Mesenchymal stem cell (in vitro differentiated cells and primary cell): ENCODE results near the gene RANBP17.

Experiments used
- DNase-seq: peaks from one replicate; pipeline ENCODE4 v3.0.0-alpha.2; 2013
- H2AFZ ChIP-seq: one replicate; pipeline ENCODE4 v1.6.1; 2013; ENCODE audit warnings: low read depth, mild to moderate bottlenecking, control low read depth, inconsistent platforms, low read length, moderate library complexity
- H2AK5ac ChIP-seq: 2 replicates; pipeline ENCODE4 v1.6.1; 2013; ENCODE audit warnings: low read length, moderate library complexity, mild to moderate bottlenecking, inconsistent platforms; ENCODE audit not compliant: severe bottlenecking
- H2BK120ac ChIP-seq: one replicate; pipeline ENCODE4 v1.6.1; 2013; ENCODE audit warnings: low read depth, mild to moderate bottlenecking, inconsistent platforms, low read length, moderate library complexity
- H2BK12ac ChIP-seq, 2 experiments: one replicate each; pipeline ENCODE4 v1.6.1; 2013; ENCODE audit warnings: inconsistent platforms in 2 of 2, low read length in 2 of 2, mild to moderate bottlenecking in 2 of 2, moderate library complexity in 2 of 2, control low read depth in 1 of 2
- H2BK15ac ChIP-seq: one replicate; pipeline ENCODE4 v1.6.1; 2013; ENCODE audit warnings: mild to moderate bottlenecking, low read depth, inconsistent platforms; ENCODE audit not compliant: poor library complexity, severe bottlenecking
- H2BK5ac ChIP-seq: 2 replicates; pipeline ENCODE4 v1.6.1; 2013; ENCODE audit warnings: low read depth, mild to moderate bottlenecking, low read length, control low read depth, inconsistent platforms; ENCODE audit not compliant: poor library complexity, severe bottlenecking
- H3K14ac ChIP-seq, 2 experiments: one replicate each; pipeline ENCODE4 v1.6.1; 2013; ENCODE audit warnings: inconsistent platforms in 2 of 2, low read length in 2 of 2, control low read depth in 1 of 2, mild to moderate bottlenecking in 1 of 2, moderate library complexity in 1 of 2
- H3K18ac ChIP-seq, 2 experiments: one replicate each; pipeline ENCODE4 v1.6.1; 2013; ENCODE audit warnings: inconsistent platforms in 2 of 2, low read length in 2 of 2, control low read depth in 1 of 2, low read depth in 1 of 2, mild to moderate bottlenecking in 1 of 2
- H3K23ac ChIP-seq, 2 experiments: one replicate each; pipeline ENCODE4 v1.6.1; 2013; ENCODE audit warnings: inconsistent platforms in 2 of 2, low read length in 2 of 2, mild to moderate bottlenecking in 2 of 2, moderate library complexity in 2 of 2, control low read depth in 1 of 2
- H3K27ac ChIP-seq: 2 replicates; pipeline ENCODE4 v1.5.1; 2013; ENCODE audit warnings: mild to moderate bottlenecking, moderate library complexity, low read length, control low read depth, inconsistent platforms; ENCODE audit not compliant: poor library complexity, severe bottlenecking
- H3K27me3 ChIP-seq, 2 experiments: 2 replicates each; pipeline versions ENCODE4 v1.6.1 to v1.7.0; 2013; ENCODE audit warnings: low read length in 2 of 2, mild to moderate bottlenecking in 2 of 2, moderate library complexity in 2 of 2, control low read depth in 1 of 2, inconsistent platforms in 1 of 2; ENCODE audit not compliant: control insufficient read depth in 1 of 2, insufficient read depth in 1 of 2
- H3K36me3 ChIP-seq, 2 experiments: 2 replicates each; pipeline versions ENCODE4 v1.6.1 to v1.7.0; 2013; ENCODE audit warnings: low read length in 2 of 2, control low read depth in 1 of 2, inconsistent platforms in 1 of 2, low read depth in 1 of 2, mild to moderate bottlenecking in 1 of 2; ENCODE audit not compliant: insufficient read depth in 2 of 2, control insufficient read depth in 1 of 2
- H3K4ac ChIP-seq, 2 experiments: one replicate each; pipeline ENCODE4 v1.6.1; 2013; ENCODE audit warnings: inconsistent platforms in 2 of 2, low read length in 2 of 2, mild to moderate bottlenecking in 2 of 2, moderate library complexity in 2 of 2, control low read depth in 1 of 2, low read depth in 1 of 2
- H3K4me1 ChIP-seq: 2 replicates; pipeline ENCODE4 v1.6.1; 2013; ENCODE audit warnings: low read depth, low read length, control low read depth; ENCODE audit not compliant: control insufficient read depth, insufficient read depth
- H3K4me2 ChIP-seq: 2 replicates; pipeline ENCODE4 v1.6.1; 2013; ENCODE audit warnings: low read length, mild to moderate bottlenecking, inconsistent platforms; ENCODE audit not compliant: poor library complexity, severe bottlenecking
- H3K4me3 ChIP-seq, 2 experiments: 2 replicates each; pipeline versions ENCODE4 v1.5.1 to v1.7.0; 2013; ENCODE audit warnings: low read length in 2 of 2, mild to moderate bottlenecking in 2 of 2, control low read depth in 1 of 2, low read depth in 1 of 2; ENCODE audit not compliant: insufficient read depth in 1 of 2
- H3K79me1 ChIP-seq: replicated peaks from 2 replicates; pipeline ENCODE4 v1.6.1; 2013; ENCODE audit warnings: mild to moderate bottlenecking, control low read depth, low read length, inconsistent platforms; ENCODE audit not compliant: poor library complexity, severe bottlenecking
- H3K9ac ChIP-seq: 2 replicates; pipeline ENCODE4 v1.7.0; 2013; ENCODE audit warnings: mild to moderate bottlenecking, low read length, moderate library complexity
- H3K9me3 ChIP-seq: 2 replicates; pipeline ENCODE4 v1.7.0; 2013; ENCODE audit warnings: mild to moderate bottlenecking, low read length; ENCODE audit not compliant: control insufficient read depth
- H4K8ac ChIP-seq: one replicate; pipeline ENCODE4 v1.6.1; 2013; ENCODE audit warnings: inconsistent platforms, mild to moderate bottlenecking, low read length, moderate library complexity
- H4K91ac ChIP-seq: one replicate; pipeline ENCODE4 v1.6.1; 2013; ENCODE audit warnings: mild to moderate bottlenecking, low read length, inconsistent platforms
- WGBS: methylation state at CpG from one replicate; pipeline ENCODE4 v1.1.7; 2013; ENCODE audit warnings: mixed read lengths; 5-methylcytosine and 5-hydroxymethylcytosine counted together

Gene RANBP17

DNA sequence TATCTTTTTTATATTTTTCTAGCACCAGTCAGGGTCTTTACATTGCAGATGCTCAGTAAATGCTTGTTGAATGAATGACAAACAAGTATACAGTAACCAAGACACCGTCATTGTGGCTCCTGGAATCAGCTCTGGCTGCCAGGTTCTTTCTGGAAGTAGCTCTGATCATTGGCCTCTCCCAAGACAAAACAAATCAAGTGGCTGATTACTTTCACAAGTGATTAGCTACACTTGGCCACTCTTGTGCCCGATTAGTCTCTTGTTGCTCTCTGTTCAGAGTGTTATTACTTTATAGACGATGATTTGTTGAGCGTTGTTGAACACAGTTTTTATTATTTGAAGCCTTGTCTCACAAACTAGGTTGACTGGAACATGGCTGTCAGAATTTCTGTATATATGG, 327.6 kb downstream of the RANBP17 start:
- Histone ChIP-seq H4K91ac (no peak overlapping the region), H2BK15ac (no peak overlapping the region), H3K14ac (no peak overlapping the region), H3K4me2 (no peak overlapping the region), H2BK5ac (no peak overlapping the region), H3K79me1 (no peaks in the 10 kb centered on the region), H3K36me3 (no peaks in the 10 kb centered on the region), H3K4ac (no peak overlapping the region), H3K23ac (no peak overlapping the region), H2AFZ (no peak overlapping the region), H3K4me3 (no peak overlapping the region), H4K8ac (no peak overlapping the region), H3K9ac (no peak overlapping the region), H2AK5ac (no peak overlapping the region), H3K18ac (no peak overlapping the region), H3K9me3 (no peaks in the 10 kb centered on the region), H3K27me3 (no peaks in the 10 kb centered on the region), H3K4me1 (no peaks in the 10 kb centered on the region), H2BK12ac (no peak overlapping the region), H2BK120ac (no peak overlapping the region), H3K27ac (no peak overlapping the region)
- 94% methylated on average over 4 of the region's 4 CpGs for WGBS
- no peak for DNase-seq

DNA sequence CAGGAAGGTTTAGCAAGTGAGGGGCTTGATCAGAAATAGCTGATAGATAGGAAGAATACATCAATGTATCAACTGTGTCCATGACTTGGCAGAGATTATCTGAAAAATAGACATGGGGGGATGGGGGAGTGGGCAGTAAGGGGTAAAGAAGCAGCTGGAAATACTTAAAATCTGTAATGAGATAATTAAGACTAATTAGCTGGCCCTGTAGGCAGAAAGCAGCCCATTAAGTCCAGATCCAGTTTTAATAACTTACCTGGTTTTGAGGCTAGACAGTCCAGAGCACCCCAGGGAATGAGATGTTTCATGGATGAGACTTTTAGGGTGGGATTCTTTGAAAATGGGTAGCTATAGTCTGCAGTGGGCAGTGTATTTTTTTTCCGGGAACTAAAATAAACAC, 330.3 kb downstream of the RANBP17 start:
- no peaks in the 10 kb centered on the region for H3K27me3 ChIP-seq
- no peak overlapping the region for H2BK120ac ChIP-seq
- H3K79me1 ChIP-seq: no peaks in the 10 kb centered on the region
- no peak overlapping the region for H2AK5ac ChIP-seq
- no peak overlapping the region for H3K4me2 ChIP-seq
- 80% methylated on average over 1 of the region's 1 CpG for WGBS
- H3K4ac ChIP-seq: no peak overlapping the region
- H3K27ac ChIP-seq: no peak overlapping the region
- no peak overlapping the region for H2BK12ac ChIP-seq
- H3K23ac ChIP-seq: no peak overlapping the region
- no peak overlapping the region for H2BK15ac ChIP-seq
- no peak overlapping the region for H3K4me3 ChIP-seq
- no peak overlapping the region for H3K14ac ChIP-seq
- no peaks in the 10 kb centered on the region for H3K4me1 ChIP-seq
- H3K9ac ChIP-seq: no peak overlapping the region
- H4K8ac ChIP-seq: no peak overlapping the region
- no peak overlapping the region for H3K18ac ChIP-seq
- no peaks in the 10 kb centered on the region for H3K36me3 ChIP-seq
- H2BK5ac ChIP-seq: no peak overlapping the region
- no peak overlapping the region for H2AFZ ChIP-seq
- no peak for DNase-seq
- no peaks in the 10 kb centered on the region for H3K9me3 ChIP-seq
- no peak overlapping the region for H4K91ac ChIP-seq

DNA sequence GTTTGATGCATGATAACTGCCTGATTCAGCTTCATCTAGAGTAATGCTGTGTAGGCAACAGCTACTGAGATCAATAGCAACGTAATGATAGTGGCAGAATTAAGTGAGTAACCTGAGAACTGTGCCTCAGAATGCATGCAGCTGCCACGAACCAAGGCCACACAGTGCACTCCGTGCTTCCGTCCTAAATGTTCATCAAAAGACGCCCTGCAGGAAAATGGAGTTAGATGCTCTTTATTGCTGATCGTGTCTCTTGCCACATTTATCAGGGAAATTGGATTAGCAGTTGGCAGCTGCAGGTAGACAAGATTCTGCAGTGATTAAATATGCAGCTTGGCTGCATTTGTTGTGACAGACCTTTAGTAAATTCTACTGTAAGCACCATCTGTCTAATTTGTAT, 339.5 kb downstream of the RANBP17 start:
- Histone ChIP-seq H3K4ac (no peak overlapping the region), H3K14ac (no peak overlapping the region), H4K91ac (no peak overlapping the region), H3K36me3 (no peaks in the 10 kb centered on the region), H3K27ac (no peak overlapping the region), H2BK15ac (no peak overlapping the region), H3K9ac (no peak overlapping the region), H3K9me3 (no peaks in the 10 kb centered on the region), H3K4me1 (no peaks in the 10 kb centered on the region), H3K4me3 (no peak overlapping the region), H4K8ac (no peak overlapping the region), H2BK5ac (no peak overlapping the region), H2BK12ac (no peak overlapping the region), H2AK5ac (no peak overlapping the region), H3K79me1 (no peaks in the 10 kb centered on the region), H3K27me3 (no peaks in the 10 kb centered on the region), H2AFZ (no peak overlapping the region), H3K23ac (no peak overlapping the region), H3K18ac (no peak overlapping the region), H3K4me2 (no peak overlapping the region), H2BK120ac (no peak overlapping the region)
- no peak for DNase-seq
- 72% methylated on average over 6 of the region's 6 CpGs for WGBS

DNA sequence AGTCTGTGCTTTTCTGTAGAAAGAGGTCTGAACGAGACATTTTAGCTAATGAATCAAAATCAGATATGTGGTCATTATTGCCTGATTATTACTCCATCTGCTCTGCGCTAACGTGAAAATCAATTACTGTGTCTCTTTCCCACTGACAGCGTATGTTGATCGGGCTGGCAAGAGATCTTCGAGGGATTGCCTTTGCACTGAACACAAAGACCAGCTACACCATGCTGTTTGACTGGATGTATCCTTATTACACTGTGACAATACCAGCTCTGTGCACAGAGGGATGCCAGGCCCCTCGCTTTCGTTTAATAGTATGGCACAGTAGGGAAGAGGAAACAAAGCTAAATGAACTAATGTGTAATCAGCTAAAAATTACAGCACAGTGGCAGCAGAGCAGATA, 343.6 kb downstream of the RANBP17 start:
- Histone ChIP-seq H3K23ac (no peak overlapping the region), H3K4me2 (no peak overlapping the region)

More for the DNA sequence above, 343.6 kb downstream of the RANBP17 start:
- WGBS: 97% methylated on average over 8 of the region's 8 CpGs
- H3K9ac ChIP-seq: no peak overlapping the region
- H2AK5ac ChIP-seq: no peak overlapping the region
- no peak for DNase-seq
- H4K91ac ChIP-seq: no peak overlapping the region
- H4K8ac ChIP-seq: no peak overlapping the region
- no peak overlapping the region for H3K14ac ChIP-seq
- no peak overlapping the region for H3K18ac ChIP-seq
- no peaks in the 10 kb centered on the region for H3K4me1 ChIP-seq
- no peak overlapping the region for H2BK15ac ChIP-seq
- no peaks in the 10 kb centered on the region for H3K27me3 ChIP-seq
- no peak overlapping the region for H3K4me3 ChIP-seq
- H2AFZ ChIP-seq: no peak overlapping the region
- H3K36me3 ChIP-seq: no peaks in the 10 kb centered on the region
- no peak overlapping the region for H2BK12ac ChIP-seq
- no peak overlapping the region for H2BK120ac ChIP-seq
- no peak overlapping the region for H3K27ac ChIP-seq
- H3K4ac ChIP-seq: no peak overlapping the region
- no peak overlapping the region for H2BK5ac ChIP-seq
- no peaks in the 10 kb centered on the region for H3K79me1 ChIP-seq
- no peaks in the 10 kb centered on the region for H3K9me3 ChIP-seq
